HG03045 (cell line): Measurements from ENCODE around the gene USF2.
"Not testable (repeated sequence)": the region's sequence is repeated elsewhere in the genome, so short reads cannot be mapped to it uniquely, and the experiment has no call there.

Experiments
- ATAC-seq: cut with Tn5 transposase; IDR thresholded peaks from one replicate; pipeline ENCODE4 v1.9.1; 2021; ENCODE audit warnings: mild to moderate bottlenecking, moderate library complexity; ENCODE audit not compliant: unreplicated experiment

Gene USF2

GRCh38 chr19:35284153-35285094, 15.7 kb downstream of the USF2 start:
- no peak for ATAC-seq

- no peak for ATAC-seq
Observed at GRCh38 chr19:35285095-35285449, 16.3 kb downstream of the USF2 start.

GRCh38 chr19:35285465-35285864, 16.7 kb downstream of the USF2 start:
- ATAC-seq = not testable (repeated sequence)

DNA sequence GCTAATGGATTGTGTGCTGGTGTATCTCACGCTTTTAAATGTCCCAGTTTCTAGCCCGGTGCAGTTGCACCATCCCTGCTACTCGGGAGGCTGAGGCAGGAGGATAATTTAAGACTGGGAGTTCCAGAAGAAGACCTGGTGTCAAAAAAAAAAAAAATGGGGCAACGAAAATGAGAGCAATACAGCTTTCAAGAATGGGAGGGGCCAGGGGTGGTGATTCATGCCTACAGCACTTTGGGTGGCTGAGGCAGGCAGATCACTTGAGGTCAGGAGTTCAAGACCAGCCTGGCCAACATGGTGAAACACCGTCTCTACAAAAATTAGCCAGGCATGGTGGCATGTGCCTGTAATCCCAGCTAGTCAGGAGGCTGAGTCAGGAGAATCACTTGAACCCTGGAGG, 17.3 kb downstream of the USF2 start:
- not testable (repeated sequence) for ATAC-seq

DNA sequence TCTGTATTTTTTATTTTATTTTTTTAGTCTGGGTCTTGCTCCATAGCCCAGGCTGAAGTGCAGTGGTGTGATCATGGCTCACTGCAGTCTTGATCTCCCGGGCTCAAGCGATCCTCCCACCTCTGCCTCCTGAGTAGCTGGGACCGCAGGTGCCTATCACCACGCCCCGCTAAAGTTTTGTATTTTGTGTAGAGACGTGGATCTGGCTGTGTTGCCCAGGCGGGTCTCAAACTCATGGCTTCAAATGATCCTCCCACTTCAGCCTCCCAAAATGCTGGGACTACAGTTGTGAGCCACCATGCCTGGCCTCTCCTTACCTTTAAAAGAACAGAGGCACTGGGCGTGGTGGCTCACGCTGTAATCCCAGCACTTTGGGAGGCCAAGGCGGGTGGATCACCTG, 19.0 kb downstream of the USF2 start:
- no peak for ATAC-seq

DNA sequence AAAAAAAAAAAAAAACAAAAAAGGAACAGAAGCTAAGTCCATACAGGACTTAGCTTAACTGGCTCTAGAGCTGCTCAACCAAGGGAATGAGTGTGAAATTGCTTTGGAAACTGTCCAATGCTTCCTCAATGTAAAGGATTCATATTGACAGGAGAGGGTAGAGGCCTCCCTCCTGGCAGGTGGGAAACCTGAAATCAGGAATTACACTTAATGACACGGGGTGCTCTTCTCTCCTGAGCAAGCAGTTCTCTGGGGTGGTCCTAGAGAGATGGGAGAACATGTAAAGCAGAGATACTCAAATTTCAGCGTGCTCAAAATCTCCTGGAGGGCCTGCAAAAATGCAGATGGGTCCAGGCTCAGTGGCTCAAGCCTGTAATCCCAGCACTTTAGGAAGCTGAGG, 19.6 kb downstream of the USF2 start:
- ATAC-seq = no peak

GRCh38 chr19:35288906-35289305, 20.1 kb downstream of the USF2 start:
- no peak for ATAC-seq

DNA sequence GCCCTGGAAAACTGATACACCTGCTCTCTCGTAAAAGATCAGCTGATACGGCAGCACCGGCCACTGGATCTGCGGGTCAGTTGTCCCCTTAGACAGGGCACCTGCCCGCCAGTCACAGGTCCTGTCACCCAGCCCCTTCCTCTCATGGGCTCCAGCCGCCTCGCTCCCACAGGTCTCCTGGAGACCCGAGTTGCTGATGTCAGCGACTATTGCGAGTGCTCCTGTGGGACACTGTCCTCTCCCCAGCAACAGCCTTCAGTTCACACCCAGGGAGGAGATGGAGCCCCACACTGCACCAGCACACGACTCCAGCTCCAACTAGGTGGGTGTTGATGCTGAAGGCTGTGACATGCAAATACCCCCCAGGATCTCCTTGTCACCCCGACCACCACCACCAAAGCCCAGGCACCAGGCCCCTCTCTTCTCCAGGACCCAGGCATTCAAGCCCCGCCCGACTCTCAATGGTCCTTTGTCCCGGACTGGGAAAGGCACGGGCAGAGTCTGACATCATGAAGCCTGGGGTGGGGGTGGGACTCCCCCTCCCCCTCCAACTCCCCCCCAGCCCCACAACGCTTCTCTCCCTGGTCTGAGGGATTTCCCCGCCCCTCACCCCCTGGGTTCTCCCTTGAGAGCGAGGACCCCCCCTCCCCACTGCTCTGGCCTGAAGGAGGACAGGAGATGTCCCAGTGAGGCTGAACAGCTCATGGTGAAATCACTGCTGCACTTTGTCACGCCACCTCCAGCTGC, 21.8 kb downstream of the USF2 start:
- no peak for ATAC-seq

DNA sequence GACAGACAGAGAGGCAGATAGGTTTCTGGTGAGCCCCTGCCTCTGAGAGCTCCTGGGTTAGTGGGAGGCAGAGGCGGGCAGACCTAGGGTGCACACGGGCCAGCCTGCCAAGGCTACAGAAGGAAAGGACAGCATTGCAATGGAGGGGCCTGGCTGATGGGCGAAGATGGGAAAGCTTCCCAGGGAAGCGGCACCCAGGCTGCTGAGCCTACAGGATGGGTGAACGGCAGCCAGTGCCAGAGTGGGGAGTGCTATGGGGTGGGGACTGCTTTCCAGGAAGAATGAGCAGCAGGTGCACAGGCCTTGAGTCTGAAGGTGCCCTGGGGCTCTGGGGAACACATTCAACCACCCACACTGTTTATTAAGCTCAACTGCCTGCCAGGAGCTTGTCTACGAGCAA, 22.5 kb downstream of the USF2 start:
- ATAC-seq = no peak

DNA sequence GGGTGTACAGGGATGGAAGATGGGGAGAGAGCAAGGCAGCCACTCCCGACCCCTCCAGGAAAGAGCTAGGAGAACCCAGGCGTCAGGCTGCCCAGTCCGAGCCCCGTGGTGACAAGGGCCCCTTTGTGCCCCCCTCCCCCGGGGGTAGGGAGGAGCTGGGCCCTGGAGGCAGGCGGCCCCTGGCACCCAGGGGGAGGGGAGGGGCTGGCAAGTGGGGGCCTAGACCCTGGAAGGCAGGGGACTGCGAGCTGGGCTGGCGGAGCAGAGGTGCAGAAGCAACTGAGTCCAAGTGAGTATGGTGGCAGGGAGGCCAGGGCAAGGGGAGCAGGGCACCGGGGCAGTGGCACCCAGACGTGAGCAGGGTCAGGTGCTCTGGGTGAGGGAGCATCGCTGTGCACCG, 23.2 kb downstream of the USF2 start, which contains the start of gene MAG:
MAG (plus strand) TSS at position 246 of the 400 bp plus-strand sequence. CDS start 3,248 bp downstream, outside the sequence.
- ATAC-seq = no peak

- ATAC-seq = no peak
Observed at GRCh38 chr19:35292421-35293362, 23.9 kb downstream of the USF2 start.

- no peak for ATAC-seq
Observed at GRCh38 chr19:35293363-35293739, 24.6 kb downstream of the USF2 start.

GRCh38 chr19:35293808-35294207, 25.0 kb downstream of the USF2 start:
- no peak for ATAC-seq

- ATAC-seq = no peak
Observed at GRCh38 chr19:35294328-35294727, 25.6 kb downstream of the USF2 start.

- ATAC-seq = no peak
Observed at GRCh38 chr19:35294859-35295791, 26.4 kb downstream of the USF2 start.

- ATAC-seq = no peak
Observed at GRCh38 chr19:35295792-35296462, 27.2 kb downstream of the USF2 start.

- no peak for ATAC-seq
Observed at GRCh38 chr19:35296644-35297514, 28.1 kb downstream of the USF2 start.

- ATAC-seq = no peak
Observed at GRCh38 chr19:35297515-35297848, 28.7 kb downstream of the USF2 start.
